Activated CD4-positive, alpha-beta T cell treated with anti-CD3 and anti-CD28 coated beads, Interleukin-2, amount 10 ng/mL, durations not matched to agents 7 days and 5 days (primary cell): ENCODE data around the gene INHBE. TPM values are rescaled to one million over a fixed set of nuclear protein-coding genes. Genes with fewer than 3 reads are reported as not detected.
"Not testable (repeated sequence)": the region's sequence is repeated elsewhere in the genome, so short reads cannot be mapped to it uniquely, and the experiment has no call there.

ENCODE experiments used
- CTCF ChIA-PET: fragments of 350-600 bp; sonication (Branson Sonifier 250); formaldehyde crosslinking; loops from one replicate; lab custom pipeline; 2021; ENCODE audit warnings: antibody characterized with exemption; lab: Charles Lee
- POLR2A ChIA-PET: fragments of 350-600 bp; sonication (Branson Sonifier 250); formaldehyde crosslinking; loops from one replicate; lab custom pipeline; 2021; ENCODE audit warnings: antibody characterized with exemption; lab: Charles Lee
- DNase-seq: peaks from one replicate; pipeline ENCODE4 v3.0.0-alpha.2; 2020
- H3K27ac Mint-ChIP-seq: one replicate; pipeline ENCODE4 v1.8.0; 2021; ENCODE audit warnings: mild to moderate bottlenecking, moderate library complexity, mixed read lengths
- H3K27me3 Mint-ChIP-seq: one replicate; pipeline ENCODE4 v1.8.0; 2021; ENCODE audit warnings: mixed read lengths
- H3K36me3 Mint-ChIP-seq: one replicate; pipeline ENCODE4 v1.8.0; 2021; ENCODE audit warnings: low read depth, mixed read lengths
- H3K4me1 Mint-ChIP-seq: one replicate; pipeline ENCODE4 v1.8.0; 2021; ENCODE audit warnings: mixed read lengths
- H3K4me3 Mint-ChIP-seq: one replicate; pipeline ENCODE4 v1.8.0; 2021; ENCODE audit warnings: mild to moderate bottlenecking, moderate library complexity, mixed read lengths
- H3K9me3 Mint-ChIP-seq: one replicate; pipeline ENCODE4 v1.8.0; 2021; ENCODE audit warnings: mixed read lengths
- total RNA-seq, 2 experiments: library from RNA; stranded (reverse); gene quantifications; one replicate each; pipeline ENCODE4 v1.2.3, GENCODE V29; 2021

INHBE gene
- total RNA-seq, 2 experiments from 2014 or later: not detected

GRCh38 chr12:57485695-57486094, 30.6 kb downstream of the INHBE start:
- Mint-ChIP-seq H3K27me3 (no peaks in the 10 kb centered on the region), H3K27ac (peak overlapping the region; percentile 42)
- POLR2A ChIA-PET: no interaction called here

GRCh38 chr12:57487055-57487596, 32.0 kb downstream of the INHBE start:
- Mint-ChIP-seq H3K9me3 (no peaks in the 10 kb centered on the region), H3K27ac (peak overlapping the region; percentile 91), H3K36me3 (peaks cover 33% of the 10 kb centered on the region), H3K4me3 (peak overlapping the region; percentile 91), H3K4me1 (peaks cover 34% of the 10 kb centered on the region), H3K27me3 (no peaks in the 10 kb centered on the region)
- no peak for DNase-seq
- CTCF ChIA-PET: interaction anchor here (0.6 to 1.0 kb wide), 4 partner anchors 8 to 31 kb away, joined by 3 to 5 read pairs (median 4); partner anchors contain the start of gene GLI1
- POLR2A ChIA-PET: no interaction called here

More at GRCh38 chr12:57485695-57486094, 30.6 kb downstream of the INHBE start:
- Mint-ChIP-seq H3K9me3 (no peaks in the 10 kb centered on the region), H3K36me3 (peaks cover 21% of the 10 kb centered on the region), H3K4me3 (no peak overlapping the region), H3K4me1 (peaks cover 40% of the 10 kb centered on the region)
- CTCF ChIA-PET: interaction anchor here (0.6 to 2.1 kb wide), 5 partner anchors 9 to 52 kb away, joined by 3 to 6 read pairs (median 3); no protein-coding TSS in a partner anchor
- no peak for DNase-seq

- Mint-ChIP-seq H3K27ac (peak within 1 kb of the TSS; percentile 91), H3K9me3 (no peaks in the 10 kb centered on the region), H3K36me3 (peaks cover 37% of the 10 kb centered on the region), H3K4me1 (peaks cover 35% of the 10 kb centered on the region), H3K27me3 (no peaks in the 10 kb centered on the region), H3K4me3 (peak within 1 kb of the TSS; percentile 91)
- POLR2A ChIA-PET: no interaction called here
- peak; percentile 96 for DNase-seq
- CTCF ChIA-PET: interaction anchor here (1.0 kb wide), 1 partner anchor 29 kb away, joined by 5 read pairs; the partner anchor contains the start of gene GLI1
Observed at GRCh38 chr12:57487597-57488401, 32.7 kb downstream of the INHBE start, which contains the start of gene MARS1. Gene MARS1 (plus strand): TSS chr12:57488068. CDS start chr12:57488091, 23 bp downstream.

GRCh38 chr12:57488402-57489156, 33.5 kb downstream of the INHBE start:
- peak overlapping the region; percentile 91 for H3K27ac Mint-ChIP-seq
- H3K4me1 Mint-ChIP-seq: peaks cover 31% of the 10 kb centered on the region
- no peak for DNase-seq

GRCh38 chr12:57489157-57489641, 34.1 kb downstream of the INHBE start:
- CTCF ChIA-PET: interaction anchor here (0.6 to 1.0 kb wide), 2 partner anchors 27 to 1333 kb away, joined by 3 to 4 read pairs; no protein-coding TSS in a partner anchor
- Mint-ChIP-seq H3K27ac (peak overlapping the region; percentile 91), H3K36me3 (peaks cover 39% of the 10 kb centered on the region), H3K4me3 (peak overlapping the region; percentile 91), H3K9me3 (no peaks in the 10 kb centered on the region), H3K4me1 (peaks cover 31% of the 10 kb centered on the region), H3K27me3 (no peaks in the 10 kb centered on the region)
- no peak for DNase-seq
- POLR2A ChIA-PET: no interaction called here

More at GRCh38 chr12:57488402-57489156, 33.5 kb downstream of the INHBE start:
- POLR2A ChIA-PET: no interaction called here
- CTCF ChIA-PET: interaction anchor here (0.6 to 1.0 kb wide), 2 partner anchors 28 to 1332 kb away, joined by 3 to 4 read pairs; no protein-coding TSS in a partner anchor
- peak overlapping the region; percentile 91 for H3K4me3 Mint-ChIP-seq
- H3K27me3 Mint-ChIP-seq: no peaks in the 10 kb centered on the region
- H3K36me3 Mint-ChIP-seq: peaks cover 39% of the 10 kb centered on the region
- no peaks in the 10 kb centered on the region for H3K9me3 Mint-ChIP-seq

GRCh38 chr12:57490126-57490525, 35.0 kb downstream of the INHBE start:
- POLR2A ChIA-PET: no interaction called here
- Mint-ChIP-seq H3K4me3 (no peak overlapping the region), H3K4me1 (peaks cover 31% of the 10 kb centered on the region), H3K36me3 (peaks cover 43% of the 10 kb centered on the region), H3K27me3 (no peaks in the 10 kb centered on the region), H3K27ac (no peak overlapping the region), H3K9me3 (no peaks in the 10 kb centered on the region)
- no peak for DNase-seq
- CTCF ChIA-PET: interaction anchor here (1.0 to 1.5 kb wide), 6 partner anchors 8 to 27 kb away, joined by 3 to 5 read pairs (median 4); no protein-coding TSS in a partner anchor

- peak; percentile 30 for DNase-seq
- H3K4me3 Mint-ChIP-seq: no peak overlapping the region
- peaks cover 31% of the 10 kb centered on the region for H3K4me1 Mint-ChIP-seq
- H3K36me3 Mint-ChIP-seq: peaks cover 49% of the 10 kb centered on the region
- ChIA-PET POLR2A (no interaction called here), CTCF (interaction anchor here (1.0 to 1.5 kb wide), 5 partner anchors 9 to 33 kb away, joined by 3 to 4 read pairs (median 4); no protein-coding TSS in a partner anchor)
- H3K27ac Mint-ChIP-seq: peak overlapping the region; percentile 51
- H3K9me3 Mint-ChIP-seq: no peaks in the 10 kb centered on the region
- H3K27me3 Mint-ChIP-seq: no peaks in the 10 kb centered on the region
Observed at GRCh38 chr12:57491393-57492280, 36.5 kb downstream of the INHBE start.

GRCh38 chr12:57495051-57495701, 40.1 kb downstream of the INHBE start:
- POLR2A ChIA-PET, CTCF ChIA-PET, DNase-seq, H3K4me3 Mint-ChIP-seq, H3K27me3 Mint-ChIP-seq, H3K4me1 Mint-ChIP-seq, H3K9me3 Mint-ChIP-seq: not testable (repeated sequence)
- Mint-ChIP-seq H3K36me3 (peaks cover 62% of the 10 kb centered on the region), H3K27ac (peak overlapping the region; percentile 50)

GRCh38 chr12:57496822-57497221, 41.7 kb downstream of the INHBE start:
- no peak overlapping the region for H3K4me3 Mint-ChIP-seq
- POLR2A ChIA-PET: no interaction called here

GRCh38 chr12:57497223-57498131, 42.4 kb downstream of the INHBE start:
- Mint-ChIP-seq H3K4me1 (peaks cover 3% of the 10 kb centered on the region), H3K9me3 (no peaks in the 10 kb centered on the region), H3K27ac (no peak overlapping the region), H3K4me3 (no peak overlapping the region), H3K27me3 (no peaks in the 10 kb centered on the region), H3K36me3 (peaks cover 63% of the 10 kb centered on the region)
- POLR2A ChIA-PET: no interaction called here
- CTCF ChIA-PET: interaction anchor here (1.0 to 1.7 kb wide), 4 partner anchors 15 to 39 kb away, joined by 3 to 6 read pairs (median 3); no protein-coding TSS in a partner anchor
- no peak for DNase-seq

More at GRCh38 chr12:57496822-57497221, 41.7 kb downstream of the INHBE start:
- CTCF ChIA-PET: interaction anchor here (1.0 to 1.7 kb wide), 4 partner anchors 16 to 129 kb away, joined by 3 to 6 read pairs (median 3); no protein-coding TSS in a partner anchor
- Mint-ChIP-seq H3K36me3 (peaks cover 63% of the 10 kb centered on the region), H3K4me1 (peaks cover 3% of the 10 kb centered on the region), H3K9me3 (no peaks in the 10 kb centered on the region), H3K27me3 (no peaks in the 10 kb centered on the region), H3K27ac (no peak overlapping the region)
- no peak for DNase-seq
